Measurements from ENCODE around the gene BPIFB3.
"Not testable (repeated sequence)": the region's sequence is repeated elsewhere in the genome, so short reads cannot be mapped to it uniquely, and the experiment has no call there.

GRCh38 chr20:33122297-33122696, 68.6 kb downstream of the BPIFB3 start:
- not testable (repeated sequence) for TF ChIP-seq POLR2A, CTCF (IDR thresholded peaks at IDR 0.05)

Data from Peyer's patch (tissue), 4 donors.